Stimulated activated CD4-positive, alpha-beta T cell treated with anti-CD3 and anti-CD28 coated beads, Interleukin-4, amount 100 ng/mL, for 4 hours (primary cell): ENCODE results near the gene CCL2.

Source experiments
- DNase-seq, 2 experiments: peaks; one replicate each; pipeline ENCODE4 v3.0.0-alpha.2; 2020

Gene CCL2

DNA sequence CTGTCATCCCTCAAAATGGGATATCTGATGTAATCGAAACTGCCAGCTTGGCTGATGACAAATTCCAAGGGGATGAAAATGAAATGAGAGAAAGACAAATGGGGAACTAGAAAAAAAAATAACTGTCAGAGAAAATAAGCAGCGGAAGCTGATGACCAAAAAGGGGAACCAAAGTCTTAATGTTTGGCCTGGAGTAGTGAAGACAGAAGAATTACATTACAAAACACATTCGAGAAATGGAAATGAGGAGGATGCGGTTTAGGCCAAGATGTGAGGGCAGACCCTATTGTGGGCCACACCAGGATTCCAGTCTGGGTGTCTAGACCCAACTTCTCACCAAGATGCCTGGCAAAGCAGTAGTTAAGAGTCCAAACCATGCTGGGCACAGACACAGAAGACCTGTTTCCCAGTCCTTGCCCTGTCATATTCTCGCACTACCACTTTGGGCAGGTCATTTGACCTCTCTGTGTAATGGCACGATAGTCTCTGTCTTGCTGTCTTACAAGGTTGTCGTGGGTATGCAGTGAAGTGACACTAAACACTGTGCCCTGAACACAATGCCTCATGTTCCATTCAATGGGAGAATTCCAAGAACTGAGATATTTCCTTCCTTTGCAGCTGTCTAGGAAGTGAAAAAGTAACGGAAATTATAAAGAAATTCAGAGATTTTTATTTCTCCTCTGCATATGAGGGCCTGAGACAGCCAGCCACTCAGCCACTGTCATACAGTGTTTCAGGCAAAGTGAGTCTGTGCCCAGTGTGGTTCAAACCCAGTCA lies 12.3 kb upstream of the CCL2 start:
- DNase-seq = no peak

DNA sequence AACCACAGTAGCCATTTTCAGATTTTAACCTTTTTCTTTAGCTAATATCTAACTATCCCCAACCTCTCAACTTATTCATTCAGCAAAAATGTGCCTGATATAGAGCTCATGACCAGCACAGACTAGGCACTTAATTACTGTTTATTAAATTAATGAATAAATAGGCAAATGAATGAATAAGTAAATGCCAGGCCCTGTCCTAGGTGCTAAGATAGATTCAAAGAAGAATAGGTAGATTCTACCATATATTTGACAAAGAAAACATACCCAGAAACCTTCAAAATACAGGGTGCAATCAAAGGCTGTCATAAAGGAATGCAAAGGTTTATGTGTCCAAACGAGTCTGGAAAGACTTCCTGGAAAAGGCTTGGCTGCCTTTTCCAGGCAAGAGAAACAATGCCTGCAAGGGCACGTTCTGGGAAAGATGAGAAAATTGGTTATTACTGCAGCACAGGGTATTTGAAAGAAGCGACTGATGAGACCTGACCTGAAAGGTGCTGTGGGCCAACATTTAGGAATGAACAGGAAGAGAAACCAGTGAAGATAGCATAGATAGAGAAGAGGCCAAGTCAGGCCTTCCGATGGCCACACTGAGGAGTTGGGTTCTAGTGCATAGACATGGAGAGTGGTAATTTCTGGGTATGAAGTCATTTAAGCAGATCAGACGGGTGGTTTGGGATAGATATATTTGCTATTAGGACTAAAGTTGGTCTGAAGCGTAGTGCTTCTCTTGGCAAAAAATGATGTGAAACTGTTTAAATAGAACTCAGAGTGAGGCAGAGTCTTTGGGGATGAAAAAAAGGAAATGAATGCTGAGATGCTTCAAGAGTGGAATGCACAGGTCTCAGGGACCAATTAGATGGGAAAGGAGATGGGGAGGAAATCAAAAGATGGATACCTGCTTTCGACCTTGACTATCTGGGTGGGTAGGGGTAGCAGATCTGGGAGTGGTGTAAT lies 11.4 kb upstream of the CCL2 start:
- DNase-seq = no peak

DNA sequence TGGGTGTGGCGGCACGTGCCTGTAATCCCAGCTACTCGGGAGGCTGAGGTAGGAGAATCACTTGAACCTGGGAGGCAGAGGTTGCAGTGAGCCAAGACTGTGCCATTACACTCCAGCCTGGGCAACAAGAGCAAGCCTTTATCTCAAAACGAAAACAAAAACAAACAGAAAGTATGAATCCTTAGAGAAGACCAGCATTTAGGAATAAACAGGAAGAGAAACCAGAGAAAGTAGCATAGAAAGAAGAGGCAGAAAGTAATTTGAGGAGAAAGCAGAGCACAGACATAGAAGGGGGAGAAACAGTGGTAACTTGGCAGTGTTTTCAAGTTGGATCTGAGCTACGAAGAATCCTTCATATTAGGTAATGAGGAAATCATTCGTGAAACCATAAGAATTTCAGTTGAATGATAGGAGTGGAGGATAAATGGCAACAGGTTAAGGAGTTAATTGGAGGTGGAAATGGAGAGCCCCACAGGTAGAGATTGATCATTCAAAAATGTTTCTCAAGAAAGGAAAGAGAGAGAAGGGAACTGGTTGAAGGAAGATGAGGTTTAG lies 9.7 kb upstream of the CCL2 start:
- DNase-seq = no peak

DNA sequence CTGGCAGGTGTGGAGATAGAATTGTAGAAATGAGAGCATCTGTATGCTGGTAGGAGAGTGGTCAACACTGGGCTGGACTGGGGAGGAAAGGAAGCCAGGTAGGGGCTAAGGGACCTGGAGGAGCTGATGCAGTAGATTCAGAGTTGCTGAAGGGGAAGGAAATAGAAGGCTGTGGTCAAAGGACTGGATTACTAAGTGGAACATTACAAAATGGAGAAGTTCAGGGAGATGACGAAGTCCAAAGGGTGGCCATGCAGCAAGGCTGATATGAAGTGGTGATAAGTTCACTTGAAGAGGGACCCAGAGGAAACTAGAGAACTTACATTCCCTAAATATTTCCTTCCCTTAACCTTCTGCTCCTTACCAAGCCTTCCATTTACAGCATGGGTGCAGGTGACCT lies 8.6 kb upstream of the CCL2 start:
- no peak for DNase-seq

DNA sequence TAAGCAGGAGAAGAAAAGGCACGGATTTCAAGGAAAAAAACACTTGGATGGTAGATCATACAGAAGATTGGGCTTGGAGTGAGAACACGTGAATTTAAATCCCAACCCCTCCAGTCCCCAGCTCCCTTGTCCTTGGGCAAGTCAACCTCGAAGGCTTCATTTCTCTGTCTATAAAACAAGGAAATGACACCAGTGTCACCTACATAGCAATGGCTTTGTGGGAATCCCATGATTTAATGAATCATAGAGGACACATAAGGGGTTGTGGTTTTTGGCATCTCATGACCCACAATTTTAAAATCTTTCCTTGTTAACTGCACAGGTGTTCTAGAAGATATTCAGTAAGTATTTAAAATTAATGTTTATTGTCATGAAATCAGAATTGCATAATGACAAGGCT lies 8.2 kb upstream of the CCL2 start:
- DNase-seq = no peak

DNA sequence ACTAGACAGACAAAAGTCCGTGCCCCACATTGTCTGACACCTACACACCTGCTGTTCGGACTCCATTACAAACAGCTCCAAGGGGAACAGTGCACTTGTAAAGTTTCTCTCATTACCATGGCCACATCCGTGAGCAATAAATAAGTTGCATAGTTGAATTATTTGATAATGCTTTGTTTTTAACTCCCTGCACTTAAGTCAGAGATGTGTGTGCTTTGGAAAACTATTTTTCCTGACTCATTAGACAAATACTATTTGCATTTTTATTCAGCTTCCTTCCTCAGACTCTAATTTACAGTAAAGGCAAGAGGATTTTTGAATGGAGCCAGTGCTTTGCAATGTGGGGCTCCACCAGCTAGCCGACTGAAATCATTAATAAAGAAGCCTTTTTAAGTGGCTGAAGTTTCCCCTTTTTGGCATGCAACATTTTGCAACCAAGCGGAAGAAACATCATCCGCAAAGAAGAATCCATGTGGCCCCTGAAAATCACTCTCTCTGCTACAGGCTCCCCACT lies 6.5 kb upstream of the CCL2 start:
- DNase-seq = no peak

DNA sequence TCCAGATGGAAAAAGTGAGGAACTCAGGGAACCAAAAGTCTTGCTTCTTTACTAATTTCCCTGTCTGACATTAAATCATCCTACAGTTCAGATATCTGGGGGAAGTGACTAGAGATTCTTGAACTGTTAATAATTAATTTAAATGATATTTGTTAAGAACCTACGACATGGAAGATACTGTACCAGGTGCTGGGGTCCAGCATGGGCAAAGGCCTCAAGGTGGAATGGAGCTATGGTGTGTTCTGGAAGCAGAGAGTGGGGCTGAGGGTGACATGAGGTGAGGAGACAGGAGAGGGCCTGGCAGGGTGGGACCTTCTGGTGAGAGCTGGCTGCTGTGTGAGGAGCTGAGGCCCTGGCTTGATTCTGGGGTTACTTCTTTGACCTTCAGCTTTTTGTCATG lies 6.0 kb upstream of the CCL2 start:
- no peak for DNase-seq

DNA sequence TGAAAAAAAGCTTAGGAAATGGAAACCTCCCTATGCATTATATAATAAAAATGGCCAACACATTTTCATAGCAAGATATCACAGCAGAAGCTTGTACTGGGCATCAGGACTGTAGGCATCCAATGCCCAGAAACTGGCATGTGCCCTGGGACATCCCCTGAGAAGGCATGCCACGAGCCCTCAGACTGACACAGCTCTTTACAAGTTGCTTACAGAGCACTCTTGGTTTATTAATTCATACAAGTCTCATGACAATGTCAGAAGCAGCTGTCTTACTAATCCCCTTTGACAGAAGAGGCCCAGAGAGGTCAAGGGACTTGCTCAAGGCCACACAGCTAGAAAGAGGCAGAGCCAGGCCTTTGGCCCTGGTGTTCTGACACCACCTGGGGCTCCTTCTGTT lies 5.6 kb upstream of the CCL2 start:
- no peak for DNase-seq

DNA sequence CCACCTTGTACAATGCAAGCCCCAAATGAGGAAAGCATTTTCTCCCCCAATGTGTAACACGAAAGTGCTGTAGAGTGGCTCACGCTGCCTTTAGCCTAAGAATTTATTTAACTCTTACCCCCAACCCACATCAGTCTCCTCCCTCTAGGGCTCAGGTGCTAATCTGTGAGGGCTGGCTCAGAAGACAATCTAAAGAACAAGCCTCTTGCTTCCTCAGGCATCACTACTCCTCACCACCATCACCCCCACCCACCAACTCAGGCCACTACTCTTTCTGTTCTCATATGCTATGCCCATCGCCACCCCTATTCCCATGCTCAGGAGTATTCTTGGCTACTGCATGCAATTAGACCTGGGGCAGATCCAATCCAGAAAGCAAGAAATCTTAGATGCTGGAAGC lies 3.9 kb upstream of the CCL2 start:
- no peak for DNase-seq

DNA sequence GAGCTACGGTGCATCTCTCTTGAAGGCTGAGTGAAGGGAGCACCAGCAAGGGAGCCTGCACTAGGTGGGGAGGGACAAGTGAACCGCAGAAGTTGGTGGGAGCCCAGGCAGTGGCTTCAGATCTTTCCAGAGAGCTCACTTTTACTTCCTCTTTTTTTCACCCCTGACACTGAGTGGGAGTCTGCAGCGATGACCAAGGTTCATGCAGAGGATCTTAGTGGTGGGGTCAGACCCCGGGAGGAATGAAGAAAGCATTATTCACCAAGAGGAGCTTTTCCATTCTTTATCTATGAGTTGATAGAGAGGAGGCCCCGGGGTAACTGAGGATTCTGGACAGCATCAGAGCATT lies 3.0 kb upstream of the CCL2 start:
- no peak for DNase-seq

DNA sequence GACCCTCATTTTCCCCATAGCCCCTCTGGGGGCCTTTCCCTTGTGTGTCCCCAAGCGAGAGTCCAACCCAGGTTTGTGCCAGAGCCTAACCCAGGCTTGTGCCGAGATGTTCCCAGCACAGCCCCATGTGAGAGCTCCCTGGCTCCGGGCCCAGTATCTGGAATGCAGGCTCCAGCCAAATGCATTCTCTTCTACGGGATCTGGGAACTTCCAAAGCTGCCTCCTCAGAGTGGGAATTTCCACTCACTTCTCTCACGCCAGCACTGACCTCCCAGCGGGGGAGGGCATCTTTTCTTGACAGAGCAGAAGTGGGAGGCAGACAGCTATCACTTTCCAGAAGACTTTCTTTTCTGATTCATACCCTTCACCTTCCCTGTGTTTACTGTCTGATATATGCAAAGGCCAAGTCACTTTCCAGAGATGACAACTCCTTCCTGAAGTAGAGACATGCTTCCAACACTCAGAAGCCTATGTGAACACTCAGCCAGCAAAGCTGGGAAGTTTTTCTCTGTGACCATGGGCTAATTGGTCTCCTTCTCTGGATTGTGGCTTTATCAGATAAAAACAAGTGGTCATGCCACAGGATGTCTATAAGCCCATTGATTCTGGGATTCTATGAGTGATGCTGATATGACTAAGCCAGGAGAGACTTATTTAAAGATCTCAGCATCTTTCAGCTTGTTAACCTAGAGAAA lies 2.5 kb upstream of the CCL2 start:
- DNase-seq = no peak

DNA sequence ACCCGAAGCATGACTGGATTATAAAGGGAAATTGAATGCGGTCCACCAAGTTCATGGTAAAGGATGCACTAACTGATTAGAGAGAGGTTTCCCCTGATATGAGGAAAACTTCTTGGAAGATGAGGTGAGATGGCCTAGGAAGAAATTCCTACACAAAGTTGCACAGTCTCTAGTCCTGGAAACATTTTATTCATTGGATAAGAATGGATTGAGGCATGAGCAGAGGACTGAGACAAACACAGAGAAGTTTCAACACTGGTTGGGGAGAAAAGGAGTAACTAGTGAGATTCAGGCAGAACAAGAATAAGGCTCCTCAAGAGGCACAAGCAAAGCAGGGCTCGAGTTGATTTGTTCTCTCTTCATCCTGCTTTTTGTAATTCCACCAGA lies 2.0 kb upstream of the CCL2 start:
- DNase-seq = no peak

DNA sequence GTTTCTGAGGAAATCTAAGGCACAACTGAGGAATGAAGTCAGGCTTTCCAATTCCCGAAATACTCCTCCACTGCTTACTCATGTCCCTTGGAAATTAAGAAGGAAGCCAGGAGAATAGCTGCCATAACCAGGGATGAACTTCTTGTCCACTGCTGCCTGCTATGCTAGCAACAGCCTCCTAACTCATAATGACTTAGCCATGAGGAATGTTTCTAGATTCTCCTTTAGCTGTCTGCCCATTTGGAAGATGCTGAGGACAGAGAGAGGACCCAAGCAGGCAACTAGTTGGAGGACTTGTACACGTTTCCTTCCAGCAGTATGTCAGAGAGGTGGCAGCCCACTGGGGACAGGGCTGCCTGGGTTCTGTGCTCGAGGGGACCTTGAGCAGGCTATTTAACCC lies 939 bp upstream of the CCL2 start:
- no peak for DNase-seq

DNA sequence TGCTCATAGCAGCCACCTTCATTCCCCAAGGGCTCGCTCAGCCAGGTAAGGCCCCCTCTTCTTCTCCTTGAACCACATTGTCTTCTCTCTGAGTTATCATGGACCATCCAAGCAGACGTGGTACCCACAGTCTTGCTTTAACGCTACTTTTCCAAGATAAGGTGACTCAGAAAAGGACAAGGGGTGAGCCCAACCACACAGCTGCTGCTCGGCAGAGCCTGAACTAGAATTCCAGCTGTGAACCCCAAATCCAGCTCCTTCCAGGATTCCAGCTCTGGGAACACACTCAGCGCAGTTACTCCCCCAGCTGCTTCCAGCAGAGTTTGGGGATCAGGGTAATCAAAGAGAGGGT lies 272 bp downstream of the CCL2 start:
- no peak for DNase-seq

DNA sequence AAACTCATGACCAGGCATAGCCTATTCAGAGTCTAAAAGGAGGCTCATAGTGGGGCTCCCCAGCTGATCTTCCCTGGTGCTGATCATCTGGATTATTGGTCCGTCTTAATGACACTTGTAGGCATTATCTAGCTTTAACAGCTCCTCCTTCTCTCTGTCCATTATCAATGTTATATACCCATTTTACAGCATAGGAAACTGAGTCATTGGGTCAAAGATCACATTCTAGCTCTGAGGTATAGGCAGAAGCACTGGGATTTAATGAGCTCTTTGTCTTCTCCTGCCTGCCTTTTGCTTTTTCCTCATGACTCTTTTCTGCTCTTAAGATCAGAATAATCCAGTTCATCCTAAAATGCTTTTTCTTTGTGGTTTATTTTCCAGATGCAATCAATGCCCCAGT lies 756 bp downstream of the CCL2 start:
- DNase-seq = no peak

DNA sequence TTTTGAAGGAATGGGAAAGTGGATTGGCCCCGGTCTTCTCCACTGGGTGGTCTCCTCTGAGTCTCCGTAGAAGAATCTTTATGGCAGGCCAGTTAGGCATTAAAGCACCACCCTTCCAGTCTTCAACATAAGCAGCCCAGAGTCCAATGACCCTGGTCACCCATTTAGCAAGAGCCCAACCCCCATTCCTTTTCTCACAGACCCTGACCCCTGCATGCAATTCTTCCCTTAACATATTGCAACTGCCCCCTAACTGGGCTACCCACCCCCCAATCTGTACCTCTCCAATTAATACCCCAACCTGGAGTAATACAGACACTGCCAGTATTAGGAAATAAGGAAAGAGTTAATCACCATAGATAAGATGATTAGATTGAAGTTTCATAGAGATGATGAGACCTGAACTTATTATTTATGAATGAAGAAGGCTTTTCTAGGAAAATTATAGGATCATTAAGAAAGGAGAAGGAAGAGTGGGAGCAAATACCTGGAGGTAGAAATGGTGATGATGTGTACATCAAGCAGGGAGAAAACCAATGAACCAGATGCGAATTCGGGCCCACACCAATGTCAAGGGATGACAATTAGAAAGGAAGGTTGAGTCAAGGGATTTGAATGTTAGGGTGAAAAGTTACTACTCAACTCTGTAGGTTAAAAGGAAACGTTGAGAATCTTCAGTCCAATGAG lies 2.4 kb downstream of the CCL2 start:
- DNase-seq = no peak

DNA sequence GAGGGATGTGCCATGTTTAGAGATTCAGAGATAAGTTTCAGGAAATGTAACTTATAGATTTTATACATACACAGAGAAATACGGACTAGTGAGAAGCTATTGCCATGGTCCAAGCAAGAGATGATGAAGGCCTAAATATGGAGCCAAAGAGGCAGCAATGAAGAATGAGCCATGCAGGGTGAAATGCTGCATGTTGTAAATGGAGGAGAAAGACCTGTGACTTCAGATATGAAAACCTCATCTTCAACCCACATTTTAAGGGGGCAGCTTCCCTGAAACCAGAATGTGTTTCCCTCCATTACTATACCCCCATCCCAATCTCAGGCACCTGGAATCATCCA lies 2.9 kb downstream of the CCL2 start:
- no peak for DNase-seq

DNA sequence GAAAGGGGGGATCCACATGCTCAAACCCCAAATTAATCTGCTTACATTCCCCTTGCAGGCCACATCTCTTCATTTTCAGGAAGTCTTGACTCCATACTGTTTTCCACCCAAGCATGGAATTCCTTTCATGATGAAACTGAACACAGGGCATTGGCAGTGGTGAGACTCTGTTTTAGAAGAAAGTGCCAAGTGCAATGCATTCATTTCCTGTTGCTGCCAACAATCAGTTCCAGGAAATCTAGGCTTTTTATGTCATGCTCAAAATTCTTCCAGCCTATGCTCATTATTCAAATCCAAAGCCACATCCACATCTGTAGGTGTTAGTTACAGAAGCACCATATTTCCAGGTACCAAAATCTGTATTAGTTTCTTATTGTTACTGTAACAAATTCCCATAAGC lies 4.1 kb downstream of the CCL2 start:
- DNase-seq = no peak

DNA sequence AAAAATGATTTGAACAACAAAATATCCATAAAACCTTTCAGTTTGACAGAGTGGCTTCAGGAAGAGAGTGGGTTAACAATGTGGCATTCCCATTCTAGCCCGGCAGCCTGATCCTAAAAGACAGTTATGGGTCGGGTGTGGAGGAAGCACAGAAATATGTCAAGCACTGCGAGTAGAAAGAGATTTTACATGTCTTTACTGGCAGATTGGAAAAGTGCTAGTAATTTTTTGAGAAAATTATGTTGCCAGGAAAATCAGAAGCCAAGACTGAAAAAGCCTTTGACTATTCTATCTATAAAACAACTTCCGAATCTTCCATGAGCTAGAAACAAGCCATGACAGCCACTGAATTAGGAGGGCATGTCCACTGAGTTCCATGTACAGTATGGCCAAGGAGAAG lies 5.8 kb downstream of the CCL2 start:
- no peak for DNase-seq

DNA sequence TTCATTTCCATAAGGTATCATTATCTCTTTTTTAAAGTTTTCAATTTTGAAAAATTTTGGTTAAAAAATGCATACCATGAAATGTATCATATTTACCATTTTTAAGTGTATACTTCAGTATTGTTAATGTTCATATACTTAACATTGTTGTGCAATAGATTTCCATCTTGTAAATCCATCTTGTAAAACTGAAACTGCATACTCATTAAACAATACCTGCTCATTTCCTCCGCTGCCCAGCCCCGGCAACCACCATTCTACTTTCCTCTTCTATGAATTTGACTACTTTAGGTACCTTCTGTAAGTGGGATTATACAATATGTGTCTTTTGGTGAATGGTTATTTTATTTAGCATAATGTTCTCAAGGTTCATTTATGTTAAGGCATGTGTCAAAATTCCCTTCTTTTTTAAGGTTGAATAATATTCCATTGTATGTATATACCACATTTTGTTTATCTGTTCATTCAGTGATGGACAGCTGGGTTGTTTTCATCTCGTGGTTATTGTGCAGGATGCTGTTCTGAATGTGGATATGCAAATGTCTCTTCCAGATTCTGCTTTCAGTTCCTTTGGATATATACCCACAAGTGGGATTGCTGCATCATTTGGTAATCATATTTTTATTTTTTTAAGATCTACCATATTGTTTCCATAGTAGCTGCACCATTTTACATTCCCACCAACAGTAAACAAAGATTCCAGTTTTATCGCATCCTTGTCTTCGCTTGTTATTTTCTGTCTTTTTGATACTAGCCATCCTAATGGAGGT lies 6.7 kb downstream of the CCL2 start:
- DNase-seq = no peak

DNA sequence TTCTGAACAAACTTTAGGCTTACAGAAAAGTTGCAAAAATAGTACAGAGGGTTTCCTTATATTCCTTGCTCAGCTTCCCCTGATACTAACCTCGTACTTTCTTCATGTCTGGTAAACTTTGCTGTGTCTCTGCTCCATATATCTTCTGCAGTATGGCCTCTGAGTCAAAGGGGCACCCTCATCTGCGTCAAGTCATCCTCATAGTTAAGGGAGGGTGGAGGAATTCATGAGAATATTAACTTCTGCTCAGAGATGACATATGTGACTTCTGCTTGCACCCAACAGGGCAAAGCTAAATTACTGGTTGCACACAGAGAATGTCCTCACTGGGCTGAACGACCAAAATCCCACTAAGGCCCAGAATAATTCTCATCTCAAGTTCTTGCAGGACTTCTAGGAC lies 10.6 kb downstream of the CCL2 start:
- no peak for DNase-seq

DNA sequence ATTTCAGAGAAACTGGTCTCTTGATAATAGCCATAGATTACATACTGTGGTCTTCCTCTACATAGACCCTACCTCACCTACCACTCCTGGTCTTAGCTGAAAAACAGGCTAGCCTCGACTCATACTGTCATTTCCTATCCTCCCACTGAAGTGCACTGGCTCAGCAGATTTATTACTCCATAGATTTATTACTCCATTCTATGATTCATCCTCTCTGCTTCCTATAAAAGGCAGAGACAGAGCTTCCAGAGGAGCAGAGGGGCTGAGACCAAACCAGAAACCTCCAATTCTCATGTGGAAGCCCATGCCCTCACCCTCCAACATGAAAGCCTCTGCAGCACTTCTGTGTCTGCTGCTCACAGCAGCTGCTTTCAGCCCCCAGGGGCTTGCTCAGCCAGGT lies 14.9 kb downstream of the CCL2 start, which contains the start of gene CCL7:
CCL7 (plus strand) TSS at position 253 of the 400 bp plus-strand sequence; CDS start at position 323, 70 bp downstream.
- no peak for DNase-seq
